HG03457 (cell line): ENCODE data around the gene DDRGK1.
"Not testable (repeated sequence)": the region's sequence is repeated elsewhere in the genome, so short reads cannot be mapped to it uniquely, and the experiment has no call there.

Experiments
- ATAC-seq: cut with Tn5 transposase; IDR thresholded peaks from one replicate; pipeline ENCODE4 v1.9.1; 2021; ENCODE audit warnings: moderate number of reproducible peaks; ENCODE audit not compliant: unreplicated experiment

The DDRGK1 gene

GRCh38 chr20:3167738-3168078, 36.8 kb downstream of the DDRGK1 start:
- no peak for ATAC-seq

DNA sequence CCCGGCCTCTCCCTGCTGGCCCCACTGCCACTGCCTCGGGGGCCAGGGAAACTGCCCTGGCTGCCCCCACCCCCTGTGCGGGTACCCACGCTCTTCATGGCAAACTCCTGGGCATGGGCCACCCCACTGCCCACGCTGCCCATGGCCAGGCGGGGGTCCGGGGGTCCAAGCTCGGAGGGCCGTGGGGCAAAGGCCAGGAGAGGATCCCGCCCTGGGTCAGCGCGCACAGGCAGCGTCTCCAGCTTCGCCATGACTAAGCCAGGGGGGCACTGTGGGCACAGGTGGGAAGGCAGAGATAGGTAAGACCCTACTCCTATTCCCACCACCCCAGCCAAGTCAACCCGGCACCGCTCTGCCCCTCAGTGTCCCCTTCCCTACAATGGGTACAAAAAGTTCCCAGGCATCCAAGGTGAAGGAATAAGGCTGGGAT, 37.6 kb downstream of the DDRGK1 start:
- ATAC-seq, result no peak

DNA sequence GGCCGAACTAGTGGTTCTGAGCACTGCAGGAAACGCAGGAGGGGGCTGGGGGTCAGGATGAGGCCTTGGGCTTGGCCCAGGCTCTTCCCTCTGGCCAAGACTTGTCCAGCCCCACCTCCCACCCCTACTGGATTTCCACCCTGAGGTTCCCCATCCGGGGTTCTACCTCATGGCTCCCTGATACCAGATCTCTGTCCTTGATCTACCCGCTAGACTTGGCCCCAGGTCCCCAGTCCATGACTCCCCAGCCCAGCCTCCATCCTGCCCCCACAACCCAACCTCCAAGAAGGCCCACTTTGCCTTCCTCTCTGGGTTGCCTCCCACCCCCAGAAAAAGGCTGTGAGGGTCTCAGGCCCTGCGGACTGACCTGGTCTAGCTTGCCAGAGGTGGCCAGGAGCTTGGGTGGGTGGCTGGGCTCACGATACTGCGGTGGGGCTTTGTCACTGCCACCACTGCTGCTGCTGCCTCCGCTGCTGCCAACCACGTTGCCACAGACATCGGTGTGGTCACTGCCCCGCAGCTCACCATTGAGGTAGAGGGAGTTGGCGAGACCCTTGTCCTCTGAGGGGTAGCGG, 38.1 kb downstream of the DDRGK1 start:
- no peak for ATAC-seq

GRCh38 chr20:3165473-3166337, 38.8 kb downstream of the DDRGK1 start:
- ATAC-seq, result no peak

DNA sequence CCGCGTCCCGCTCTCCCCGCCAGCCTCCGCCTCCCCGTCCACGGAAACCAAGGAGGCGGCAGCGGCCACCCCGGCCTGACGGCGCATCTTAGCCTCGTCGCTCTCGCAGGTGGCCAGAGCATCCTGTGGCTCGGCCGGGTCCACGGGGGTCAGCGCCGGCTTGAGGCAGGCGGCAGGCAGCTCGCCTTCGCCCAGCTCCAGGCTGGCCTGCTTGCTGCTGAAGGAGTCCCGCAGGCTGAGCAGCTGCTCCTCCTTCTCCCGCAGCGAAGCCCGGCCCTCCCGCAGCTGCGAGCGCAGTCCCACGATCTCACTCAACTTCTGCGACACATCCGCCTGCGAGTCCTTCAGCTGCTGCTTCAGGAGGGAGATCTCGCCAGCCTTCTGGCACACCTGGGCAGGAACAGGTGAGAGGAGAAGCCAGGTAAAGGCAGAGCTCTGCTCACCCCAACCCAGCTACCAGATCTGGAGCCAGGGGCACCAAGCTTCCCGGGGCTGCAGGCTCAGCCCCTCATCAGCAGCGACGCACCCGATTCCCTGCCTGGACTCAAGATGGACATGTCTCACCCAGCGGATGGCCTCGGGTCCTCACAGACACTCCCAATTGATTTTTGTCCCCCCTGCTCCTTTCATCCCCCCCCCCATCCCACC, 39.6 kb downstream of the DDRGK1 start:
- no peak for ATAC-seq

- ATAC-seq, result no peak
Measured at GRCh38 chr20:3164043-3164762, 40.3 kb downstream of the DDRGK1 start.

- no peak for ATAC-seq
Measured at GRCh38 chr20:3163099-3164042, 41.1 kb downstream of the DDRGK1 start.

GRCh38 chr20:3162080-3162611, 42.3 kb downstream of the DDRGK1 start:
- ATAC-seq, result no peak

GRCh38 chr20:3161316-3162079, 43.0 kb downstream of the DDRGK1 start:
- no peak for ATAC-seq

DNA sequence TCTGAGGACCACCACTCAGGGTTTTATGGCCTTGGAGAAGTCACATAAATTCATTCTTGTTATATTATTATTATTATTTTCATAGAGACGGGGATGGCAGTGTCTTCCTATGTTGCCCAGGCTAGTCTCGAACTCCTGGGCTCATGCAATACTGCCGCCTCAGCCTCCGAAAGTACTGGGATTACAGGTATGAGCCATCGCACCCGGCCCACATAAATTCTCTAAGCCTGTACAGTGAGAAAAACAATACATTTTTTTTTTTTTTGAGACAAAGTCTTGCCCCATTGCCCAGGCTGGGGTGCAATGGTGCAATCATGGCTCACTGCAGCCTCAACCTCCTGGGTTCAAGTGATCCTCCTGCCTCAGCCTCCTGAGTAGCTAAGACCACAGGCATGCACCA, 44.1 kb downstream of the DDRGK1 start:
- ATAC-seq, result no peak

- no peak for ATAC-seq
Measured at GRCh38 chr20:3158968-3159431, 45.5 kb downstream of the DDRGK1 start.

DNA sequence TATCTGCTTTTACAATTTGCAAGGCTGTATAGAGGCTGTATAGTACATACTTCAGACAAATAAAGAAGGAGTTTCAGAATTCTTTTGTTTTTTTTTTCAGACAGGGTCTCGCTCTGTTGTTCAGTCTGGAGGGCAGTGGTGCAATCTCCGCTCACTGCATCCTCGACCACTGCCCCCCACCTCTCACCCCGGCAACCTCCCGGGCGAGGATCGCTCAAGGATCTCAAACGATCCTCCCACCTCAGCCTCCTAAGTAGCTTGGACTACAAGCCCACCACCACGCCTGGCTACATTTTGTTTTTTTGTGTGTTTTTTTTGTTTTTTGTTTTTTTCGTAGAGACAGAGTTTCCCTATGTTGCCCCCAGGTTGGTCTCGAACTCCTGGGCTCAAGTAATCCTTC, 46.7 kb downstream of the DDRGK1 start:
- no peak for ATAC-seq

DNA sequence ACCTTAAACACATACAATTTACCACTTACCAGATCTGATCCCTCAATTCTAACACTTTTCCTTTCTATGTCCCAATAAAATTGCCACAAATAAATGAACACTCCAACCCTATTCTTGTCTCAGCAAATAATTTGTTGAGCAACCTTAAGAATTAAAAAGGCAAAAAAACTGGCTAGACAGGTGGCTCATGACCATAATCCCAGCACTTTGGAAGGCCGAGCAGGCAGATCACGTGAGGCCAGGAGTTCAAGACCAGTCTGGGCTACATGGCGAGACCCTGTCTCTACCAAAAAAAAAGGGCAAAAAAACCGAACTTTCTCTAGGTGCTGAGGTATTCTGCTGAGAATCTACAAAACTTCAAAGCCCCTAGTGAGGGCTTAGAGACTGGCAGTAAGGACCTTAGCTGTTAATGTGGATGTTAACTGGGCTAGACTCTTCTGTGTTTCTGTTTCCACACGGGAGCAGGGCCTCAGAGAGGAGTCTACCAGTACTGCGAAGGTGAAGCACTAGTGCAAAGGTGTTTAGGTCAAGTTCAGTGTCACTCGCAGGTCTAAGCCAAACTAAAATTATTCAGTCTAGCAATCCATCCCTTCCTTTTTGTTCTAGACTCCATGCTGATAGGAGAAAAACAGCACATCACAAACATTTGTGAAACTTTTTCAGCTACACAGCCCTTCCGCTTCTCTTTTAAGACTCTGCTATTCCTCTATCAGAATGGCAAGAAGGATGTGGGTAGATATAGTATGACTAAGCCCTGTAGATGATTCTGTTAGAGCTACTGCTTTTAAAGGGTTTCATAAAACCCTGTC, 47.5 kb downstream of the DDRGK1 start:
- no peak for ATAC-seq

GRCh38 chr20:3152057-3152644, 52.3 kb downstream of the DDRGK1 start:
- not testable (repeated sequence) for ATAC-seq

- no peak for ATAC-seq
Measured at GRCh38 chr20:3150908-3151307, 53.6 kb downstream of the DDRGK1 start.

DNA sequence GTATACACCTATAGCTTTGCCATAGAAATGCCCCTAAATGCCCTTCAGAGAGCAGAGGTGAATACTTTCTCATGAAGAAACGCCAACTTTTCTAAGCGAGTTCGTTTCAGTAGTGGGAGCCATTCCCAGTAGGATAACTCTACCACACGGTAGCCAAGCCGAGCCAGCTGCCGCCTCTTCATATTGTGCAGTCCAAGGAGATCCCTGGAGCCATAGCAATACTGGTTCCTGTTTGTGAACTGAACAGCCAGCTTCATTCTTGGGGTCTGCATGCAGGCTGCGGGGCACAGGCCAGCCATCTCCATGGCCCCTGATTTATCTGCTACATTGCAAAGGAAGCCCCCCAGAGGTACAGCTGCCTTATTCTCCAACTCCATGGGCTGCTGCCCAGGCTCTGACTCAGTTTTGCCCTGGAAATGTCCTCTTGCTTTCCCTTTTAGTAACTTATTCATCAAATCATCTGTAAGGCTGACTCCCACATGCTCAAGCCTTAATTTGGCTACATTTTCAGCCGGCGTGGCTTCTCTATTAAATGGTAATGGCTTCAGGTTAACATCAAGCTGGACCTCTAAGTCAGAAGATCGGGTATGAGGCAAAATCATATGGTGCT, 57.6 kb downstream of the DDRGK1 start:
- no peak for ATAC-seq

DNA sequence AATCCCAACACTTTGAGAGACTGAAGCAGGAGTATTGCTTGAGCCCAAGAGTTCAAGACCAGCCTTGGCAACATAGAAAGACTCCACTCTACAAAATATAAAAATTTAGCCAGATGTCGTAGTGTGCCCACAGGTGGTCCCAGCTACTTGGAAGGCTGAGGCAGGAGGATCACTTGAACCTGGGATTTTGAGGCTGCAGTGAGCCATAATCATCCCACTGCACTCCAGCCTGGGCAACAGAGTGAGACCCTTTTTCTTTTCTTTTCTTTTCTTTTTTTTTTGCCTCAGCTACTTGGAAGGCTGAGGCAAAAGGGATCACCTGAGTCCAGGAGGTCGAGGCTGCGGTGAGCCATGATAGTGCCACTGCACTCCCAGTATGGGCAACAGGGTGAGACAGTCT, 62.7 kb downstream of the DDRGK1 start:
- no peak for ATAC-seq
